ENCODE data around the gene SLC35G4.
"Not testable (repeated sequence)": the region's sequence is repeated elsewhere in the genome, so short reads cannot be mapped to it uniquely, and the experiment has no call there.

DNA sequence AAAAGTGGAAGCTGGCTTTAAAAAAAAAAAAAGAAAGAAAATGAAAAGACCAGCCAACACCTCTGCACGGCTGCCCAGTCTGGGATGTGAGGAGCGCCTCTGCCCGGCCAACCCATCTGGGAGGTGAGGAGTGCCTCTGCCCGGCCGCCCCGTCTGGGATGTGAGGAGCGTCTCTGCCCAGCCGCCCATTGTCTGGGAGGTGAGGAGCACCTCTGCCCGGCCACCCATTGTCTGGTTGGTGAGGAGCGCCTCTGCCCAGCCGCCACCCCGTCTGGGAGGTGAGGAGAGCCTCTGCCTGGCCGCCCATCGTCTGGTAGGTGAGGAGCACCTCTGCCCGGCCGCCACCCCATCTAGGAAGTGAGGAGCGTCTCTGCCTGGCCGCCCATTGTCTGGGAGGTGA is 3.7 kb downstream of the SLC35G4 start:
- TF ChIP-seq POLR2A, CTCF (IDR thresholded peaks at IDR 0.05): not testable (repeated sequence)

Measured in lower leg skin (tissue), 3 donors.